Stimulated activated CD4-positive, alpha-beta T cell treated with anti-CD3 and anti-CD28 coated beads, Interleukin-2, amount 100 ng/mL, for 24 hours (primary cell): Measurements from ENCODE around the gene DUSP23.
A peak's percentile ranks its signal among the peaks of the same experiment; 100 is the strongest.

ENCODE experiments used
- DNase-seq, 2 donors: peaks; one replicate each; pipeline ENCODE4 v3.0.0-alpha.2; 2020

The DUSP23 gene

GRCh38 chr1:159786966-159787365, 6.2 kb downstream of the DUSP23 start:
- DNase-seq: no peak

GRCh38 chr1:159790237-159790917, 9.6 kb downstream of the DUSP23 start:
- no peak for DNase-seq

- no peak for DNase-seq
Measured at GRCh38 chr1:159791031-159791430, 10.3 kb downstream of the DUSP23 start.

GRCh38 chr1:159791461-159791860, 10.7 kb downstream of the DUSP23 start:
- DNase-seq: no peak

- no peak for DNase-seq
Measured at GRCh38 chr1:159795534-159795933, 14.8 kb downstream of the DUSP23 start.

- peak; percentile 38 to 44 for DNase-seq
Measured at GRCh38 chr1:159798893-159799292, 18.1 kb downstream of the DUSP23 start.

GRCh38 chr1:159799446-159799985, 18.8 kb downstream of the DUSP23 start:
- DNase-seq: no peak

GRCh38 chr1:159800177-159800930, 19.6 kb downstream of the DUSP23 start:
- no peak for DNase-seq

- DNase-seq: no peak
Measured at GRCh38 chr1:159802111-159802510, 21.3 kb downstream of the DUSP23 start, which contains the start of gene FCRL6. Gene FCRL6, plus strand, starts transcription at chr1:159802360. Its CDS starts 65 bp downstream, at chr1:159802425.

GRCh38 chr1:159803956-159804689, 23.4 kb downstream of the DUSP23 start:
- DNase-seq: no peak

GRCh38 chr1:159804924-159805323, 24.2 kb downstream of the DUSP23 start:
- no peak for DNase-seq

GRCh38 chr1:159815926-159816325, 35.2 kb downstream of the DUSP23 start:
- no peak for DNase-seq

- no peak for DNase-seq
Measured at GRCh38 chr1:159817276-159818041, 36.7 kb downstream of the DUSP23 start.

- DNase-seq: no peak
Measured at GRCh38 chr1:159821171-159821867, 40.6 kb downstream of the DUSP23 start.

- DNase-seq: no peak
Measured at GRCh38 chr1:159823406-159823805, 42.6 kb downstream of the DUSP23 start.

GRCh38 chr1:159825564-159825963, 44.8 kb downstream of the DUSP23 start:
- DNase-seq: no peak

GRCh38 chr1:159826441-159827101, 45.8 kb downstream of the DUSP23 start, which contains the start of gene SLAMF8:
Gene SLAMF8, plus strand, starts transcription at chr1:159826873. Its CDS starts 26 bp downstream, at chr1:159826899.
- DNase-seq: peak; percentile 44 to 55

GRCh38 chr1:159827102-159827490, 46.3 kb downstream of the DUSP23 start:
- DNase-seq: no peak

- no peak for DNase-seq
Measured at GRCh38 chr1:159827549-159827948, 46.8 kb downstream of the DUSP23 start.

GRCh38 chr1:159828176-159828575, 47.4 kb downstream of the DUSP23 start:
- DNase-seq: no peak

GRCh38 chr1:159828581-159829272, 48.0 kb downstream of the DUSP23 start:
- no peak for DNase-seq
